IMR-90 (cell line): ENCODE data around the gene GSE1. TPM values are rescaled to one million over a fixed set of nuclear protein-coding genes. Genes with fewer than 3 reads are reported as not detected.

ENCODE experiments used
- ATAC-seq: fragments of 200-7000 bp; cut with Tn5 transposase; 2 replicates; pipeline ENCODE4 v1.9.1; 2020; ENCODE audit warnings: low read depth, mild to moderate bottlenecking, moderate library complexity
- BruUV-seq: library from RNA; stranded (reverse); fragments of 400-500 nt; replicated peaks from 2 replicates; lab custom pipeline; 2021; lab: Mats Ljungman, UMichigan
- CTCF ChIA-PET: fragments of 300-600 bp; formaldehyde crosslinking; extraction: SDS; loops from one replicate; lab custom pipeline; 2021; ENCODE audit warnings: antibody characterized with exemption; lab: Yijun Ruan, JAX
- POLR2A ChIA-PET: fragments of 300-600 bp; sonication (Branson Sonifier 250); formaldehyde crosslinking; loops from one replicate; lab custom pipeline; 2022; ENCODE audit warnings: antibody characterized with exemption; ENCODE audit not compliant: unreplicated experiment; lab: Charles Lee
- DNase-seq: peaks from one replicate; pipeline ENCODE4 v3.0.0; 2013
- H2AFZ ChIP-seq: replicated peaks from 2 replicates; pipeline ENCODE3; 2013; ENCODE audit warnings: low read length, mild to moderate bottlenecking; ENCODE audit not compliant: poor library complexity
- H2AK5ac ChIP-seq: 2 replicates; pipeline ENCODE4 v1.6.1; 2013; ENCODE audit warnings: low read depth, low read length, inconsistent platforms
- H2AK9ac ChIP-seq: replicated peaks from 2 replicates; pipeline ENCODE3; 2013; ENCODE audit warnings: mild to moderate bottlenecking, low read depth, low read length, moderate library complexity; ENCODE audit not compliant: poor library complexity
- H2BK120ac ChIP-seq: 2 replicates; pipeline ENCODE4 v1.6.1; 2013; ENCODE audit warnings: low read depth, low read length, inconsistent platforms
- H2BK15ac ChIP-seq: 3 replicates; pipeline ENCODE4 v1.6.1; 2013; ENCODE audit warnings: low read depth, low read length, inconsistent platforms
- H2BK20ac ChIP-seq: 2 replicates; pipeline ENCODE4 v1.6.1; 2013; ENCODE audit warnings: low read depth, mild to moderate bottlenecking, inconsistent platforms, low read length, moderate library complexity
- H2BK5ac ChIP-seq: 2 replicates; pipeline ENCODE4 v1.6.1; 2013; ENCODE audit warnings: mild to moderate bottlenecking, low read depth, low read length, inconsistent platforms; ENCODE audit not compliant: poor library complexity, severe bottlenecking
- H3K14ac ChIP-seq: replicated peaks from 2 replicates; pipeline ENCODE4 v1.6.1; 2013; ENCODE audit warnings: low read depth, low read length, inconsistent platforms
- H3K18ac ChIP-seq: 2 replicates; pipeline ENCODE4 v1.6.1; 2013; ENCODE audit warnings: low read depth, low read length, control low read depth
- H3K23ac ChIP-seq: 2 replicates; pipeline ENCODE4 v1.6.1; 2013; ENCODE audit warnings: low read depth, low read length, inconsistent platforms
- H3K27ac ChIP-seq: 2 replicates; pipeline ENCODE4 v1.5.1; 2013; ENCODE audit warnings: mild to moderate bottlenecking, control low read depth, low read length; ENCODE audit not compliant: insufficient read depth
- H3K27me3 ChIP-seq: 2 replicates; pipeline ENCODE4 v1.6.1; 2013; ENCODE audit warnings: low read length; ENCODE audit not compliant: control insufficient read depth, insufficient read depth
- H3K36me3 ChIP-seq: 2 replicates; pipeline ENCODE4 v1.6.1; 2013; ENCODE audit warnings: low read length, mixed read lengths; ENCODE audit not compliant: control insufficient read depth, insufficient read depth
- H3K4ac ChIP-seq: 2 replicates; pipeline ENCODE4 v1.6.1; 2013; ENCODE audit warnings: low read depth, low read length, inconsistent platforms
- H3K4me1 ChIP-seq: 2 replicates; pipeline ENCODE4 v1.6.1; 2013; ENCODE audit warnings: low read length, mixed read lengths; ENCODE audit not compliant: control insufficient read depth, insufficient read depth
- H3K4me2 ChIP-seq: 2 replicates; pipeline ENCODE4 v1.6.1; 2013; ENCODE audit warnings: low read depth, mild to moderate bottlenecking, control low read depth, low read length, moderate library complexity
- H3K4me3 ChIP-seq: 2 replicates; pipeline ENCODE4 v1.5.1; 2013; ENCODE audit warnings: low read depth, mild to moderate bottlenecking, control low read depth, low read length, moderate library complexity; ENCODE audit not compliant: insufficient read depth
- H3K56ac ChIP-seq: 2 replicates; pipeline ENCODE4 v1.6.1; 2013; ENCODE audit warnings: low read length, inconsistent platforms; ENCODE audit not compliant: insufficient read depth; ENCODE audit errors: extremely low read depth
- H3K79me1 ChIP-seq, 2 experiments: 2 replicates each; pipeline ENCODE4 v1.6.1; 2013; ENCODE audit warnings: low read length in 2 of 2, inconsistent platforms in 1 of 2, low read depth in 1 of 2
- H3K9ac ChIP-seq: 2 replicates; pipeline ENCODE4 v1.6.1; 2013; ENCODE audit warnings: low read depth, low read length, control low read depth
- H3K9me1 ChIP-seq: 2 replicates; pipeline ENCODE4 v1.6.1; 2013; ENCODE audit warnings: low read length, inconsistent platforms; ENCODE audit not compliant: insufficient read depth
- H3K9me3 ChIP-seq: 2 replicates; pipeline ENCODE4 v1.6.1; 2013; ENCODE audit warnings: low read length; ENCODE audit not compliant: control insufficient read depth, insufficient read depth
- H4K20me1 ChIP-seq: 2 replicates; pipeline ENCODE4 v1.6.1; 2013; ENCODE audit warnings: low read length, inconsistent platforms; ENCODE audit not compliant: insufficient read depth
- H4K5ac ChIP-seq: 2 replicates; pipeline ENCODE4 v1.6.1; 2013; ENCODE audit warnings: mild to moderate bottlenecking, low read depth, low read length, control low read depth
- H4K8ac ChIP-seq, 2 experiments: 2 replicates each; pipeline ENCODE4 v1.6.1; 2013; ENCODE audit warnings: low read depth in 2 of 2, low read length in 2 of 2, control low read depth in 1 of 2, inconsistent platforms in 1 of 2
- H4K91ac ChIP-seq: 2 replicates; pipeline ENCODE4 v1.6.1; 2013; ENCODE audit warnings: low read depth, low read length, inconsistent platforms; ENCODE audit not compliant: insufficient read depth
- CEBPB ChIP-seq: IDR thresholded peaks from 2 replicates; pipeline ENCODE4 v1.6.1; 2012; ENCODE audit warnings: low read depth, low read length, improper control_type of control experiment
- MAFK ChIP-seq: IDR thresholded peaks from 2 replicates; pipeline ENCODE4 v1.6.1; 2012; ENCODE audit warnings: low read depth, low read length, improper control_type of control experiment
- RFX5 ChIP-seq: IDR thresholded peaks from 2 replicates; pipeline ENCODE4 v1.8.0; 2012; ENCODE audit warnings: low read depth, mild to moderate bottlenecking, low read length, moderate library complexity
- WGBS, 2 experiments: methylation state at CpG; one replicate each; pipeline versions ENCODE4 v1.1.5 to v1.1.7; 2013; ENCODE audit warnings: missing lambda C conversion rate in 2 of 2; ENCODE audit not compliant: insufficient read length in 1 of 2; ENCODE audit errors: extremely low coverage in 2 of 2; 5-methylcytosine and 5-hydroxymethylcytosine counted together
- dilution Hi-C: fragments of 300-500 bp; cut with HindIII; formaldehyde crosslinking; loops from one replicate; pipeline ENCODE4 v1.14.3; 2018; ENCODE audit warnings: low sequenced_read_pairs; ENCODE audit not compliant: unreplicated experiment
- in situ Hi-C: fragments of 300-500 bp; cut with MboI; formaldehyde crosslinking; loops from 3 replicates; pipeline ENCODE4 v1.14.3; 2019; ENCODE audit warnings: low sequenced_read_pairs, inconsistent platforms, mixed read lengths
- intact Hi-C: fragments of 100-400 bp; cut with micrococcal nuclease; formaldehyde crosslinking; loops from 2 replicates; pipeline ENCODE4 v1.10.0; 2022
- polyA plus RNA-seq, 3 experiments: library from polyadenylated mRNA; depleted of rRNA; stranded (reverse); fragments of >200 nt; gene quantifications; 2 replicates each; pipeline ENCODE4 v1.2.3, GENCODE V29; 2012; ENCODE audit warnings: low replicate concordance in 1 of 3
- total RNA-seq: library from RNA; depleted of rRNA; stranded (reverse); fragments of >200 nt; gene quantifications from 2 replicates; pipeline ENCODE4 v1.2.3, GENCODE V29; 2012

GSE1 gene
- total and polyA plus RNA-seq, 2 of the 4 experiments (the other 2 are of a cell fraction) = 14.9 to 25.5 TPM

- ATAC-seq (peak; percentile 0; the same call in 1 of the 2 replicates), DNase-seq (no peak)
- dilution Hi-C loops = no loop called here
- Histone ChIP-seq H3K23ac (no peak overlapping the region), H2BK5ac (peak overlapping the region; percentile 95), H3K27ac (peak overlapping the region; percentile 54), H3K79me1 (peaks cover 7 to 46% of the 10 kb centered on the region in 2 experiments; a peak in 3 of 4 replicates), H4K91ac (no peak overlapping the region), H2BK15ac (no peak overlapping the region), H2BK20ac (no peak overlapping the region), H4K20me1 (peaks cover 74% of the 10 kb centered on the region), H3K9me1 (peaks cover 3% of the 10 kb centered on the region; the same call in 1 of the 2 replicates), H2AK9ac (peak overlapping the region; percentile 85), H3K27me3 (no peaks in the 10 kb centered on the region), H2AK5ac (peak overlapping the region; percentile 97; the same call in 1 of the 2 replicates), H3K36me3 (no peaks in the 10 kb centered on the region), H3K4me2 (peak overlapping the region; percentile 52), H3K9me3 (no peaks in the 10 kb centered on the region), H3K56ac (no peak overlapping the region), H3K4me3 (peak overlapping the region; percentile 60), H2BK120ac (peak overlapping the region; percentile 38), H4K8ac (no peak overlapping the region), H3K14ac (no peak overlapping the region), H3K9ac (no peak overlapping the region), H3K18ac (no peak overlapping the region), H3K4me1 (peaks cover 20% of the 10 kb centered on the region), H2AFZ (peak overlapping the region; percentile 86), H3K4ac (peak overlapping the region; percentile 41; the same call in 1 of the 2 replicates), H4K5ac (no peak overlapping the region)
- no peak for TF ChIP-seq RFX5
- TF ChIP-seq CEBPB = no peak
- TF ChIP-seq MAFK = no peak
- in situ Hi-C loops = loop anchor here (10.0 kb wide), 1 partner anchor 496 kb away; the partner anchor contains the start of gene CIBAR2
- ChIA-PET POLR2A (no interaction called here), CTCF (interaction anchor here (1.6 kb wide), 2 partner anchors 190 to 220 kb away, joined by 4 read pairs; no protein-coding TSS in a partner anchor)
- WGBS, 2 experiments = 2% methylated on average over 13 of the region's 21 CpGs; no CpG with 5 or more reads in 1 of the 2 experiments
- BruUV-seq = no TSS peak
- intact Hi-C loops = loop anchor here (1.0 to 5.0 kb wide), 3 partner anchors 96 to 334 kb away; no protein-coding TSS in a partner anchor
These were observed 2.0 kb upstream of the GSE1 start for GRCh38 chr16:85611194-85611443.
